H1 (cell line): ENCODE data around the gene TCEAL6. TPM values are rescaled to one million over a fixed set of nuclear protein-coding genes. Genes with fewer than 3 reads are reported as not detected.

Experiments
- polyA plus RNA-seq, 7 experiments: library from polyadenylated mRNA; depleted of rRNA in 3 of 7; stranded (reverse) in 5 of 7; unstranded in 2 of 7; fragments of >200 nt in 5 of 7; fragments of 200-250 nt in 2 of 7; gene quantifications; 1 replicate in 5 of 7; 2 replicates in 1 of 7; 4 replicates in 1 of 7; pipeline versions ENCODE4 v1.2.1 to v1.2.3, GENCODE V29; 2011 to 2013; ENCODE audit warnings: missing spikeins in 2 of 7, mixed read lengths in 2 of 7
- total RNA-seq: library from RNA; stranded (reverse); fragmentation: NEBNext Ultra II Directional; extraction: Animal tissue kit (Norgen Biotek cat#: 25700); gene quantifications from 2 replicates; pipeline ENCODE4 v1.2.1, GENCODE V29; 2021

The TCEAL6 gene
- total and polyA plus RNA-seq, 2 of the 8 experiments (the other 6 are each of a cell fraction or from before 2014, with no cell fraction given) = not detected

Other genes with a start within 250 kb of the TCEAL6 start
- gene ZMAT1, start 210.5 kb downstream of the TCEAL6 start, total RNA-seq = 0.94 and 1.4 TPM in 2 replicates
- 0.83 and 1.3 TPM in 2 replicates for gene ZMAT1, start 210.5 kb downstream of the TCEAL6 start, polyA plus RNA-seq (2011; rRNA removed)
- 15.1 and 15.7 TPM in 2 replicates for gene TCEAL2, start 16.8 kb downstream of the TCEAL6 start, total RNA-seq
- gene TCEAL2, start 16.8 kb downstream of the TCEAL6 start, polyA plus RNA-seq (2011; rRNA removed) = not detected in 2 replicates
- 9.9 and 12.0 TPM in 2 replicates for gene BEX5, start 13.5 kb upstream of the TCEAL6 start, total RNA-seq
- gene BEX5, start 13.5 kb upstream of the TCEAL6 start, polyA plus RNA-seq (2011; rRNA removed) = 0.15 TPM in 1 of 2 replicates, not detected in the other
- not detected in 2 replicates for gene TCP11X1, start 72.8 kb upstream of the TCEAL6 start, total RNA-seq
- not detected in 2 replicates for gene TCP11X1, start 72.8 kb upstream of the TCEAL6 start, polyA plus RNA-seq (2011; rRNA removed)
- not detected in 2 replicates for gene NXF2, start 104.7 kb upstream of the TCEAL6 start, total RNA-seq
- gene NXF2, start 104.7 kb upstream of the TCEAL6 start, polyA plus RNA-seq (2011; rRNA removed) = not detected in 2 replicates